Hepatocyte (in vitro differentiated cells): ENCODE data around the gene OPN1MW3. TPM values are rescaled to one million over a fixed set of nuclear protein-coding genes. Genes with fewer than 3 reads are reported as not detected.

ENCODE experiments used
- DNase-seq: peaks from one replicate; pipeline ENCODE4 v3.0.0-alpha.2; 2016; ENCODE audit warnings: low spot score
- H2AFZ ChIP-seq: fragments of 200-600 bp; sonication (generic); 2 replicates; pipeline ENCODE4 v1.6.0; 2016; ENCODE audit warnings: antibody characterized with exemption, mild to moderate bottlenecking
- H3K27ac ChIP-seq: fragments of 200-600 bp; sonication (generic); 2 replicates; pipeline ENCODE4 v1.5.1; 2016; ENCODE audit warnings: mild to moderate bottlenecking
- H3K27me3 ChIP-seq: fragments of 200-600 bp; sonication (generic); 2 replicates; pipeline ENCODE4 v1.6.1; 2016
- H3K36me3 ChIP-seq: fragments of 200-600 bp; sonication (generic); replicated peaks from 2 replicates; pipeline ENCODE4 v1.5.1; 2016; ENCODE audit warnings: low read depth; ENCODE audit not compliant: insufficient read depth
- H3K4me1 ChIP-seq: fragments of 200-600 bp; sonication (generic); 2 replicates; pipeline ENCODE4 v1.5.1; 2016; ENCODE audit warnings: mild to moderate bottlenecking, moderate library complexity; ENCODE audit not compliant: insufficient read depth
- H3K4me2 ChIP-seq: fragments of 200-600 bp; sonication (generic); 2 replicates; pipeline ENCODE4 v1.6.0; 2016
- H3K4me3 ChIP-seq: fragments of 200-600 bp; sonication (generic); 2 replicates; pipeline ENCODE4 v1.5.1; 2016; ENCODE audit warnings: mild to moderate bottlenecking
- H3K79me2 ChIP-seq: fragments of 200-600 bp; sonication (generic); 2 replicates; pipeline ENCODE4 v1.6.0; 2017; ENCODE audit warnings: mild to moderate bottlenecking
- H3K9me2 ChIP-seq: fragments of 200-600 bp; sonication (generic); replicated peaks from 2 replicates; pipeline ENCODE4 v1.6.0; 2017; ENCODE audit warnings: mild to moderate bottlenecking; ENCODE audit not compliant: insufficient read depth
- H3K9me3 ChIP-seq: fragments of 200-600 bp; sonication (generic); 2 replicates; pipeline ENCODE4 v1.5.1; 2016; ENCODE audit warnings: low read depth, mild to moderate bottlenecking
- H4K20me1 ChIP-seq: fragments of 200-600 bp; sonication (generic); 2 replicates; pipeline ENCODE4 v1.6.0; 2016; ENCODE audit warnings: mild to moderate bottlenecking; ENCODE audit not compliant: insufficient read depth, poor library complexity, severe bottlenecking
- EZH2 ChIP-seq: fragments of 200-600 bp; sonication (generic); IDR thresholded peaks from 2 replicates; pipeline ENCODE4 v1.6.1; 2016; ENCODE audit warnings: antibody characterized with exemption, mild to moderate bottlenecking, borderline replicate concordance
- EZH2phosphoT487 ChIP-seq: fragments of 200-600 bp; sonication (generic); IDR thresholded peaks from one replicate; pipeline ENCODE4 v1.6.1; 2018; ENCODE audit warnings: antibody characterized with exemption, mild to moderate bottlenecking, low read depth, moderate library complexity; ENCODE audit not compliant: unreplicated experiment, severe bottlenecking
- WGBS: methylation state at CpG from one replicate; pipeline ENCODE4 v1.1.6; 2016; ENCODE audit warnings: low lambda C conversion rate; ENCODE audit errors: missing lambda C conversion rate; 5-methylcytosine and 5-hydroxymethylcytosine counted together
- polyA plus RNA-seq: library from polyadenylated mRNA; unstranded; fragments of >200 nt; fragmentation: Nextera tagmentation; extraction: Ambion mirVana; gene quantifications from 2 replicates; pipeline ENCODE4 v1.2.1, GENCODE V29; 2016
- total RNA-seq: library from RNA; depleted of rRNA; stranded (reverse); fragments of >200 nt; gene quantifications from 2 replicates; pipeline ENCODE4 v1.2.3, GENCODE V29; 2014
- TF ChIP-seq, protein P1 (sequence below): fragments of 200-600 bp; sonication (generic); IDR thresholded peaks from 2 replicates; pipeline ENCODE4 v1.5.1; 2016; ENCODE audit warnings: antibody characterized with exemption, mild to moderate bottlenecking; ENCODE audit not compliant: poor library complexity

Gene OPN1MW3
- total and polyA plus RNA-seq, 2 experiments from 2014 or later: not detected

DNA sequence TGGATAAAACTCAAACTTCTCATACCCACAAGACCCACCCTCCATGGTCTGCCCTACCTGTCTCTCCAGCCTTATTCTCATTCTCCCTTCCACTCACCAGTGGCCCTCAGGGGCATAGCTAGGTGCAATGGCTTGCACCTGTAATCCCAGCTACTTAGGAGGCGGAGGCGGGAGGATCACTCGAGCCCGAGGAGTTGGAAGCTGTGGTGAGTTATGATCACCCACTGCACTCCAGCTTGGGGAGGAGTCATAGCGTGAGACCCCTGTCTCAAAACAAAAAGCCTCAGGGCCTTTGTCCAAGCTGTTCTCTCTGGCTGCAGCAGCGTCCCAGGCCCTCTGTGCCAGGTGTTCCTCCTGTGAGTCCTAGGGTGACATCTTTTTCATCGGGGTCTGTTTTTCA, 54.7 kb downstream of the OPN1MW3 start:
- TF ChIP-seq EZH2phosphoT487 (no peak), EZH2 (no peak)
- TF ChIP-seq, protein P1, sequence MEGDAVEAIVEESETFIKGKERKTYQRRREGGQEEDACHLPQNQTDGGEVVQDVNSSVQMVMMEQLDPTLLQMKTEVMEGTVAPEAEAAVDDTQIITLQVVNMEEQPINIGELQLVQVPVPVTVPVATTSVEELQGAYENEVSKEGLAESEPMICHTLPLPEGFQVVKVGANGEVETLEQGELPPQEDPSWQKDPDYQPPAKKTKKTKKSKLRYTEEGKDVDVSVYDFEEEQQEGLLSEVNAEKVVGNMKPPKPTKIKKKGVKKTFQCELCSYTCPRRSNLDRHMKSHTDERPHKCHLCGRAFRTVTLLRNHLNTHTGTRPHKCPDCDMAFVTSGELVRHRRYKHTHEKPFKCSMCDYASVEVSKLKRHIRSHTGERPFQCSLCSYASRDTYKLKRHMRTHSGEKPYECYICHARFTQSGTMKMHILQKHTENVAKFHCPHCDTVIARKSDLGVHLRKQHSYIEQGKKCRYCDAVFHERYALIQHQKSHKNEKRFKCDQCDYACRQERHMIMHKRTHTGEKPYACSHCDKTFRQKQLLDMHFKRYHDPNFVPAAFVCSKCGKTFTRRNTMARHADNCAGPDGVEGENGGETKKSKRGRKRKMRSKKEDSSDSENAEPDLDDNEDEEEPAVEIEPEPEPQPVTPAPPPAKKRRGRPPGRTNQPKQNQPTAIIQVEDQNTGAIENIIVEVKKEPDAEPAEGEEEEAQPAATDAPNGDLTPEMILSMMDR: no peak
- Histone ChIP-seq H3K79me2 (no peaks in the 10 kb centered on the region), H3K27ac (no peak overlapping the region), H3K4me1 (no peaks in the 10 kb centered on the region), H3K36me3 (no peaks in the 10 kb centered on the region), H3K9me3 (no peaks in the 10 kb centered on the region), H3K4me2 (no peak overlapping the region), H2AFZ (no peak overlapping the region), H3K27me3 (no peaks in the 10 kb centered on the region), H3K4me3 (no peak overlapping the region), H4K20me1 (no peaks in the 10 kb centered on the region), H3K9me2 (no peaks in the 10 kb centered on the region)
- DNase-seq: no peak
- 90% methylated on average over 7 of the region's 7 CpGs for WGBS

DNA sequence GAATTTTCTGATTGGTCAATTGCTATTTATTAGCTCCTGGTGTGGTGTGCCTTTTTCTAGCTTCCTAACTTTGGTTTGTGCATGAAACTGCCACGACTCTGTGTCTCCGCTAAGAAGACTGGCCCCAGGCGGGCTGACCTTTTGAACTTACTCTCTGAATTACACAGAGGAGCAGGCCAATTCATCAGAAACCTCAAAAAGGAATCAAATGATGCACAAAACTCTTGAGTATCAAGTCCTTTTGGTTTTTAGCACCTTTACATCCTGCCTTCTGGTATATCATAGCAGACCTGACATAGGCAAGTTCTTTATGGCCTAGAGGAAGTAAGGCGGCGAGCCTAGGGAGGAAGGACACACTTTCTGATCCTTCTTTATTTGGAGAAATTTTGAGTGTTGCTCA, 55.8 kb downstream of the OPN1MW3 start:
- Histone ChIP-seq H2AFZ (no peak overlapping the region), H3K9me2 (no peaks in the 10 kb centered on the region), H3K4me1 (no peaks in the 10 kb centered on the region), H3K9me3 (no peaks in the 10 kb centered on the region), H3K4me2 (no peak overlapping the region), H3K79me2 (no peaks in the 10 kb centered on the region), H3K27me3 (no peaks in the 10 kb centered on the region), H3K27ac (no peak overlapping the region), H3K4me3 (no peak overlapping the region), H3K36me3 (no peaks in the 10 kb centered on the region), H4K20me1 (no peaks in the 10 kb centered on the region)
- WGBS: 72% methylated on average over 5 of the region's 5 CpGs
- no peak for TF ChIP-seq EZH2
- TF ChIP-seq, protein P1: no peak
- TF ChIP-seq EZH2phosphoT487: no peak
- no peak for DNase-seq

GRCh38 chrX:154315416-154315815, 58.0 kb downstream of the OPN1MW3 start:
- no peaks in the 10 kb centered on the region for H3K9me2 ChIP-seq
- H3K36me3 ChIP-seq: no peaks in the 10 kb centered on the region
- H3K4me3 ChIP-seq: no peak overlapping the region
- no peak for DNase-seq
- no peaks in the 10 kb centered on the region for H3K79me2 ChIP-seq
- H3K27me3 ChIP-seq: no peaks in the 10 kb centered on the region
- 79% methylated on average over 3 of the region's 3 CpGs for WGBS
- H3K27ac ChIP-seq: no peak overlapping the region
- no peaks in the 10 kb centered on the region for H4K20me1 ChIP-seq
- no peaks in the 10 kb centered on the region for H3K4me1 ChIP-seq
- H3K4me2 ChIP-seq: no peak overlapping the region
- H3K9me3 ChIP-seq: no peaks in the 10 kb centered on the region
- no peak for TF ChIP-seq EZH2
- no peak for TF ChIP-seq EZH2phosphoT487
- TF ChIP-seq, protein P1: no peak
- H2AFZ ChIP-seq: no peak overlapping the region
